HG03175 (cell line): ENCODE results near the gene STX1A.

ENCODE experiments used
- ATAC-seq: cut with Tn5 transposase; IDR thresholded peaks from one replicate; pipeline ENCODE4 v1.9.1; 2021; ENCODE audit warnings: mild to moderate bottlenecking, moderate library complexity; ENCODE audit not compliant: unreplicated experiment

STX1A gene

GRCh38 chr7:73718905-73719805, at the start of gene STX1A:
STX1A (minus strand) TSS chr7:73719669; CDS start chr7:73719631, 38 bp downstream.
- ATAC-seq, result peak; percentile 72

- ATAC-seq, result no peak
These were observed 49.4 kb upstream of the STX1A start for GRCh38 chr7:73768641-73769480.

GRCh38 chr7:73766556-73767229, 47.2 kb upstream of the STX1A start:
- ATAC-seq, result no peak

GRCh38 chr7:73762659-73762999, 43.2 kb upstream of the STX1A start:
- no peak for ATAC-seq

GRCh38 chr7:73761854-73762658, 42.6 kb upstream of the STX1A start:
- ATAC-seq, result no peak

- ATAC-seq, result no peak
These were observed 39.2 kb upstream of the STX1A start for GRCh38 chr7:73758581-73759138.

- ATAC-seq, result no peak
These were observed 30.7 kb upstream of the STX1A start for GRCh38 chr7:73749931-73750776.

- ATAC-seq, result no peak
These were observed 26.9 kb upstream of the STX1A start for GRCh38 chr7:73746378-73746777.

GRCh38 chr7:73742753-73743641, 23.5 kb upstream of the STX1A start:
- no peak for ATAC-seq

- no peak for ATAC-seq
These were observed 22.9 kb upstream of the STX1A start for GRCh38 chr7:73742338-73742752.

- ATAC-seq, result no peak
These were observed 22.1 kb upstream of the STX1A start for GRCh38 chr7:73741600-73741999.

GRCh38 chr7:73740771-73741170, 21.3 kb upstream of the STX1A start:
- no peak for ATAC-seq

- no peak for ATAC-seq
These were observed 20.7 kb upstream of the STX1A start for GRCh38 chr7:73740212-73740611.

- no peak for ATAC-seq
These were observed 19.9 kb upstream of the STX1A start for GRCh38 chr7:73739387-73739767.

GRCh38 chr7:73738612-73739386, 19.3 kb upstream of the STX1A start, which contains the start of gene ABHD11:
ABHD11 (minus strand) TSS chr7:73738802; CDS start chr7:73738770, 32 bp downstream.
- peak; percentile 86 for ATAC-seq

GRCh38 chr7:73738220-73738611, 18.7 kb upstream of the STX1A start:
- peak; percentile 13 for ATAC-seq

- no peak for ATAC-seq
These were observed 18.2 kb upstream of the STX1A start for GRCh38 chr7:73737491-73738219.
